ENCODE data around the gene PNMA1.
A peak's percentile ranks its signal among the peaks of the same experiment; 100 is the strongest.

Gene PNMA1

DNA sequence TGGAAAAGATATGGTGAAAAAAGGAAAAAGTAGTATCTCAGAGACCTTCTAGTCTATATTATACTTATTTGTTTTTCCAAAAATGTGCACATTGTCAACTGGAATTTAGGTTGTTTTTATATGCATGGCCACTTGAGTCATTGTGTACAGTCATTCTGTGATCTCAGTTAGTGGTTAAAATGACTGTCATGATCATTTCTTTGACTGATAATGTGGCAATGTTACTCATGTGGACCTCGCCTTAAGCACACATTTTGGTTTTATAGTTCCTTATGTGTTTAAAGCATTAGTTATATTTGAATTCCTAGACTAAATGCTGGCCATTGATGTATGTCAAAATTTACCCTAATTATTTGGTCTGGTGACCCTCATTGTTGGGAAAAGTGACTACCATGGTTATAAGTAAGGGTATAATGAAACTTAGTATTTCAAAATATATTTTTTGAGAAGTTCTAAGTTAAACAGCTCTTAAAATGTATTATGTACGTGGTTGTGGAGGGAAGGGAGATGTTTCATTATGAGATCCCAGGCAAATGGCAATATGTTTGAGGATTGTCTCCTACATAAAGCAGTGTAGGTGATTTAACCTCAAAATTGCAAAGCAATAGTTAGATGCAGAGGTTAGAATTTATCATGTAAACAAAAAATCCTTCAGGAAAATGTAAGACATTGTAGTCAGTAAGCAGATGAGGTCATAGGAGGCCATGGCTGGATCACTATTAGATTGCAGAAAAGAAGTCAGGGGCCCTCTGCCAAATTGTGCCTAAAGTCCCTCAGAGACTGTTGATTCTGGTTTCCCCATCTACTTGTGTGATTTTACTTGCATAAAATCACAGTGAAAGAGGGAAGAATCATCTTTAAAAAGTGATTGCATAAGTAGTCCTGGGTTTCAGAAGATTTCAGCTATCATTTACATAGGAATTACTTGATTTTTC, 17.5 kb downstream of the PNMA1 start:
- DNase-seq: no peak
- in situ Hi-C loops (cut with HindIII; ENCODE audit: low pct_ligation_motif_present, low pct_unique_long_range_greater_than_20kb, low sequenced_read_pairs): no loop called here

GRCh38 chr14:73695997-73696396, 18.2 kb downstream of the PNMA1 start:
- DNase-seq: no peak
- in situ Hi-C loops (cut with HindIII; ENCODE audit: low pct_ligation_motif_present, low pct_unique_long_range_greater_than_20kb, low sequenced_read_pairs): no loop called here

GRCh38 chr14:73695082-73695481, 19.1 kb downstream of the PNMA1 start:
- in situ Hi-C loops (cut with HindIII; ENCODE audit: low pct_ligation_motif_present, low pct_unique_long_range_greater_than_20kb, low sequenced_read_pairs): no loop called here
- no peak for DNase-seq

DNA sequence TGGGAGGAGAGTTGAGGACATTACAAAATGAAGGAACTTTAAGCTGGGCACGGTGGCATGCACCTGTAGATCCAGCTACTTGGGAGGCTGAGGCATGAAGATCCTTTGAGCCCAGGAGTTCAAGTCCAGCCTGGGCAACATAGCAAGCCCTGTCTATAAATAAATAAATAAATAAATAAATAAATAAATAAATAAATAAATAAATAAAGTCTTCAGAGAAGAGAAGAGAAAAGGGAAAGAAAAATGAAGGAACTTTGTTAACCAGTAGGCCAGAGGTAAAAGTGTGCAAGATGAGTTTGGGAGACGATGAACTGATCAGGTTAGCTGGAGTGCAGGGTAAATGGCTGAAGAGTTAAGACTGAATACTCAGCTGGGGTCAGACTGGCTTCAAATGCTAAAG, 20.1 kb downstream of the PNMA1 start:
- in situ Hi-C loops (cut with HindIII; ENCODE audit: low pct_ligation_motif_present, low pct_unique_long_range_greater_than_20kb, low sequenced_read_pairs): no loop called here
- DNase-seq: no peak

DNA sequence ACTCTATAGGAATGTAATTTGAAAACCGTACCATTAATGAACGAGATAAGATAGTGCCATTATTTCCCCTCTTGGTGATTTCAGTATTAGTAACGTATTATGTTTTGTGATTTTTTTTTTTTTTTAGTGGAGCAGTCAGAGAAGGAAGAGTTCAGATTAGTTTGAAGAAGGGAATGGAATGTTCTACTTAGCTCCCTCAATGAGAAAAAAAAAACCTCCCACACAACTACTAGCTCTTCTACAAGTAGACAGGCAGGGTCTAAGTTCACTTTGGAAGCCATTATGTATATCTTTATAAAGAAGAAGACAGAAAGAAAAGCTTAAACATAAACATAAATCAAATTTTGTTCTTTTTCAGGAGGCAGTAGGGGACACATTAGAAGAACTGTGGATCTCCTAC, 27.3 kb downstream of the PNMA1 start:
- in situ Hi-C loops (cut with HindIII; ENCODE audit: low pct_ligation_motif_present, low pct_unique_long_range_greater_than_20kb, low sequenced_read_pairs): no loop called here
- no peak for DNase-seq

GRCh38 chr14:73685328-73685727, 28.9 kb downstream of the PNMA1 start:
- in situ Hi-C loops (cut with HindIII; ENCODE audit: low pct_ligation_motif_present, low pct_unique_long_range_greater_than_20kb, low sequenced_read_pairs): no loop called here
- DNase-seq: no peak

- DNase-seq: no peak
- in situ Hi-C loops (cut with HindIII; ENCODE audit: low pct_ligation_motif_present, low pct_unique_long_range_greater_than_20kb, low sequenced_read_pairs): no loop called here
Observed at GRCh38 chr14:73684627-73685026, 29.6 kb downstream of the PNMA1 start.

- in situ Hi-C loops (cut with HindIII; ENCODE audit: low pct_ligation_motif_present, low pct_unique_long_range_greater_than_20kb, low sequenced_read_pairs): no loop called here
- no peak for DNase-seq
Observed at GRCh38 chr14:73680821-73681220, 33.4 kb downstream of the PNMA1 start.

DNA sequence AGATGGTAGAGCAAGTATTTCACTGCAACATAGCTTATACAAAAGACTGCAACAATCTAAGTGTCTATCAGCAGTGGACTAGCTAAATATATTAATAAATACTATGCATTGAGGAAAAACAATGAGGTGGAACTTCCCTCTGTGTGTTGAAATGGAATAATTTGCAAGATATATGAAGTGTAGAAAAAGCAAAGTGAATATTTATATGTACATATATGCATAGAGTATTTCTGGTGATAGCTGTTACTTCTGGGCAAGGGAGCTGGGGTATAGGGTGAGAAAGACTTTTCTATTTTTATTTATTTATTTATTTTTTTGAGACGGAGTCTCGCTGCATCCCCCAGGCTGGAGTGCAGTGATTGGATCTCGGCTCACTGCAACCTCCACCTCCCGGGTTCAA, 35.5 kb downstream of the PNMA1 start:
- no peak for DNase-seq
- in situ Hi-C loops (cut with HindIII; ENCODE audit: low pct_ligation_motif_present, low pct_unique_long_range_greater_than_20kb, low sequenced_read_pairs): no loop called here

GRCh38 chr14:73674986-73675385, 39.2 kb downstream of the PNMA1 start:
- in situ Hi-C loops (cut with HindIII; ENCODE audit: low pct_ligation_motif_present, low pct_unique_long_range_greater_than_20kb, low sequenced_read_pairs): no loop called here
- DNase-seq: no peak

GRCh38 chr14:73667854-73668253, 46.3 kb downstream of the PNMA1 start:
- no peak for DNase-seq
- in situ Hi-C loops (cut with HindIII; ENCODE audit: low pct_ligation_motif_present, low pct_unique_long_range_greater_than_20kb, low sequenced_read_pairs): no loop called here

DNA sequence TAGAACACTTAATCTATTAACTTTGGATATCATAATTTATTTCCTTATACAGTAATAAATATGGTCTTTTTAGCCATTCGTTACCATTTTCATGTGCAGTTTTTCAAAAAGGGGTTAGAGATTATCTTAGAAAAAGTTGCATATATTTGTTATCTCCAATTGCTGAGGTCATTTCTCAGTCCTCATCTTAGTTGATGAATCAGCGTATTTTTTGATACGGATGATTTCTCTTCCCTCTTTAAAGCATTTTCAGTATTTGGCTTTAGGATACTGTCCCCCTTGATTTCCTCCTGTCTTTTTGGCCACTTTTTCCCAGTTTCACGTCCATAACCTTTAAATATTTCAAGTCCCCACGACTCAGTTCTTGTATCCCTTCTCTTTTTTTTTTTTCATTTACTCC, 47.6 kb downstream of the PNMA1 start:
- DNase-seq: no peak
- in situ Hi-C loops (cut with HindIII; ENCODE audit: low pct_ligation_motif_present, low pct_unique_long_range_greater_than_20kb, low sequenced_read_pairs): no loop called here

DNA sequence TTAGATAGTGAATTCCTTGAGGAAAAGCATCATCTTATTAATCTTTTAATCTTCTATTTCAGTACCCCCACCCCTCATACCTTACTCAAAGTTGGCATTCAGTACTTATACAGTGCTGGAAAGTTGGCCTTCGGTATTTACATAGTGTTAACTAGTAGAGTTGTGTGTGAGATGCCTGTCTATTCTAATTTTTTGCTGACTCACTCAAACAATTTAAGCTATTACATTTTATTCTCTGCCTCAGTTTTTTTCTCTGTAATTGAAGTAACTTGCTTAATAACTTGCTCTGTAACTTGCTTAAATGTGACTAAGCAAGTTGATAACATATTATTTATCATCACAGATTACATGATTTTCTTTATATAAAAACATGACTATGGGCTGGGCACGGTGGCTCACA, 49.1 kb downstream of the PNMA1 start:
- in situ Hi-C loops (cut with HindIII; ENCODE audit: low pct_ligation_motif_present, low pct_unique_long_range_greater_than_20kb, low sequenced_read_pairs): no loop called here
- DNase-seq: no peak

DNA sequence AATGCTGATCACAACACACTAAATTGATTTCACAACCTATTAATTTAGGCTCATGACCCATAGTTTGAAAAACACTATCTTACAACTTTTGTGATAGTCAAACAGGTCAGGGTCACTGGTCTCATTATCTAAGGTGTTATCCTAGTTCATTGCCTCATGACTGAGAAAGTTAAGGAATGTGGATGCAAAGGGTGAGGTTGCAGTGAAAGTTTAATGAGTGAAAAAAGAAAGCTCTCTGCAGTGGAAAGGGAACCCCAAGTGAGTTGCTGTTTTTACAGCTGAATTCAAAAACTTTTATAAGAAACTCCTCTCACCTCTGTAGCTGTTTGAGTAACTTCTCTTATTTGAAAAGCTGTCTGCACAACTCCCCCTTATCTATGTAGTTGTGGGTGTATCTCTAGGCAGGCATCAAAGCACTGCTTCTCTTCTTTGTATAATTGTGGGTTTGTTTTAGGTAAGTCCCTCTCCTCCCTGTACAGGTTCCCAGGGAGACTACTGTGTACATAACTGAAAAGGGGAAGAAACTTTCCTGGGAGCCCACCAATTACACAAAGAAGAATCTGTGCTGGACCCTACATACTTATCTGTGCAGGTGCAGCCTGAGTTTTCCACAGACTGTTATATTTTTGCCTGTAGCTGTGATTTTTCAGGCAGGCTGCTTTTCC, 50.5 kb downstream of the PNMA1 start:
- in situ Hi-C loops (cut with HindIII; ENCODE audit: low pct_ligation_motif_present, low pct_unique_long_range_greater_than_20kb, low sequenced_read_pairs): no loop called here

DNA sequence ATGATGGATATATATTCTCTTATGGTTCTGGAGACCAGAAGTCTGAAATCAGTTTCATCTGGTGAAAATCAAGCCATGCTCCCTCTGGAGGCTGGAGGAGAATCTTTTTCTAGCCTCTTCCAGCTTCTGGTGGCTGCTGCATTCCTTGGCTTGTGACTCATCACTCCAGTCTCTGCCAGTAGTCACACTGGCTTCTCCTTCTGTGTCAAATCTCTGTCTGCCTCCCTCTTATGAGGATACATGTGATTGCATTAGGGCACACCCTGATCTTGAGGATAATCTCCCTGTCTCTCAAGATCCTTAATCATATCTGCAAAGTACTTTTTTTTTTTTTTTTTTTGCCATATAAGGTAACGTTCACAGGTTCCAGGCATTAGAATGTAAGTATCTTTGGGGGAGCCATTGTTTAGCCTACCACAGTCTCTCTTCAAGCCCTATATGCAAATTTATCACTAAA, 51.7 kb downstream of the PNMA1 start:
- in situ Hi-C loops (cut with HindIII; ENCODE audit: low pct_ligation_motif_present, low pct_unique_long_range_greater_than_20kb, low sequenced_read_pairs): no loop called here
- peak; percentile 90 for DNase-seq

More for the DNA sequence above, 50.5 kb downstream of the PNMA1 start:
- peak; percentile 9 for DNase-seq

GRCh38 chr14:73661872-73662271, 52.3 kb downstream of the PNMA1 start:
- DNase-seq: peak; percentile 21
- in situ Hi-C loops (cut with HindIII; ENCODE audit: low pct_ligation_motif_present, low pct_unique_long_range_greater_than_20kb, low sequenced_read_pairs): no loop called here
